ENCODE results near the gene SCN8A.

DNA sequence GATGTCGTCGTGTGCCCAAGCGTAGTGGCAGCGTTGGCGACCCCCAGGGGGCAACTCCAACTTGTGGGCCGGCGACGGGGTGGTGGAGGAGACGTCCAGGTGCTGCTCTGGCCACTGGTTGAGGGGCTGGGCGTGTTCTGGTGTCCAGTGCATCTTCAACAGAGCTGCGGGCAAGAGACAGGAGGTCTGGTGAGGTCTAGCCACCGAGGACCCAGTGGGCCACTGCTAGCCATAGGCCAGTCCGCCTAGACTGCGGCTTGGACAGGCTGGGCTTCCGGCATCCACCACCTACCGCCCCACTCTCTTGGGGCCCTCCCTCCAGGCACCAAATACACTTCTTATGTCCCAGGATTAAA is 231.2 kb downstream of the SCN8A start:
- TF ChIP-seq EZH2phosphoT487 (IDR thresholded peaks at IDR 0.05; ENCODE audit: low read length) (no peak), EZH2 (optimal IDR thresholded peaks at IDR 0.05; ENCODE audit: low read depth, low read length) (no peak)

Data from MM.1S (cell line).